HEK293 (cell line): ENCODE data around the gene WFDC12.

ENCODE experiments used
- ATF2 ChIP-seq: fragments of 450-650 bp; formaldehyde crosslinking; IDR thresholded peaks from 2 replicates; pipeline ENCODE4 v1.5.1; 2016; ENCODE audit warnings: missing biosample characterization, missing genetic modification characterization, low read depth
- CTCF ChIP-seq: fragments of 450-650 bp; formaldehyde crosslinking; IDR thresholded peaks from 2 replicates; pipeline ENCODE4 v1.5.1; 2016; ENCODE audit warnings: missing biosample characterization, missing genetic modification characterization
- GLIS1 ChIP-seq: fragments of 450-650 bp; formaldehyde crosslinking; IDR thresholded peaks from 2 replicates; pipeline ENCODE4 v1.5.1; 2016; ENCODE audit warnings: missing biosample characterization, missing genetic modification characterization
- KLF1 ChIP-seq: fragments of 450-650 bp; formaldehyde crosslinking; IDR thresholded peaks from 2 replicates; pipeline ENCODE4 v1.5.1; 2016; ENCODE audit warnings: missing biosample characterization, missing genetic modification characterization
- KLF9 ChIP-seq: fragments of 450-650 bp; formaldehyde crosslinking; IDR thresholded peaks from 2 replicates; pipeline ENCODE4 v1.5.1; 2016; ENCODE audit warnings: missing biosample characterization, missing genetic modification characterization, low read depth
- REST ChIP-seq: fragments of 450-650 bp; formaldehyde crosslinking; IDR thresholded peaks from 2 replicates; pipeline ENCODE4 v1.5.1; 2016; ENCODE audit warnings: missing biosample characterization, missing genetic modification characterization
- ZBTB21 ChIP-seq: fragments of 450-650 bp; formaldehyde crosslinking; IDR thresholded peaks from 2 replicates; pipeline ENCODE4 v1.5.1; 2017; ENCODE audit warnings: missing biosample characterization, missing genetic modification characterization
- ZFP3 ChIP-seq: fragments of 450-650 bp; formaldehyde crosslinking; IDR thresholded peaks from 2 replicates; pipeline ENCODE4 v1.5.1; 2016; ENCODE audit warnings: low read depth, missing biosample characterization, missing genetic modification characterization
- ZNF112 ChIP-seq: fragments of 450-650 bp; formaldehyde crosslinking; IDR thresholded peaks from 2 replicates; pipeline ENCODE4 v1.5.0; 2017; ENCODE audit warnings: missing biosample characterization, missing genetic modification characterization
- ZNF274 ChIP-seq, 2 experiments: fragments of 200-500 bp in 1 of 2; fragments of 450-650 bp in 1 of 2; sonication (Bioruptor generic) in 1 of 2; formaldehyde crosslinking in 1 of 2; IDR thresholded peaks; 2 replicates each; pipeline versions ENCODE4 v1.5.1 to v1.6.1; 2014 to 2016; ENCODE audit warnings: borderline replicate concordance in 1 of 2, inconsistent platforms in 1 of 2, low read length in 1 of 2, missing biosample characterization in 1 of 2, missing genetic modification characterization in 1 of 2
- ZNF324 ChIP-seq: fragments of 450-650 bp; formaldehyde crosslinking; IDR thresholded peaks from 2 replicates; pipeline ENCODE4 v1.5.1; 2016; ENCODE audit warnings: missing biosample characterization, missing genetic modification characterization
- ZNF335 ChIP-seq: fragments of 450-650 bp; formaldehyde crosslinking; conservative IDR thresholded peaks from 2 replicates; pipeline ENCODE4 v1.5.1; 2016; ENCODE audit warnings: missing biosample characterization, missing genetic modification characterization
- ZNF510 ChIP-seq: fragments of 450-650 bp; formaldehyde crosslinking; IDR thresholded peaks from 2 replicates; pipeline ENCODE4 v1.5.1; 2018; ENCODE audit warnings: mild to moderate bottlenecking, missing genetic modification characterization, missing biosample characterization; ENCODE audit not compliant: insufficient replicate concordance
- ZSCAN5A ChIP-seq: fragments of 450-650 bp; formaldehyde crosslinking; IDR thresholded peaks from 2 replicates; pipeline ENCODE4 v1.5.1; 2016; ENCODE audit warnings: missing biosample characterization, missing genetic modification characterization

- TF ChIP-seq KLF9 (no peak), CTCF (tag by site-specific recombination) (no peak), ZNF510 (tag by site-specific recombination) (no peak), ZNF335 (tag by site-specific recombination) (no peak), ZNF274 (IDR thresholded peaks at IDR 0.05; ENCODE audit: low read length) (no peak), ZNF274 (tag by site-specific recombination; IDR thresholded peaks at IDR 0.05; ENCODE audit: borderline replicate concordance) (no peak), KLF1 (tag by site-specific recombination) (no peak), ZFP3 (tag by site-specific recombination) (no peak), ZNF324 (tag by site-specific recombination) (no peak), REST (tag by site-specific recombination) (no peak), GLIS1 (tag by site-specific recombination) (no peak), ZNF112 (tag by site-specific recombination) (no peak), ZSCAN5A (tag by site-specific recombination) (no peak), ZBTB21 (tag by site-specific recombination) (no peak), ATF2 (tag by site-specific recombination) (no peak)
Observed at GRCh38 chr20:45110301-45110700, 14.0 kb downstream of the WFDC12 start.
